Amniotic epithelial cell (primary cell): ENCODE results near the gene PTK6.
"Not testable (repeated sequence)": the region's sequence is repeated elsewhere in the genome, so short reads cannot be mapped to it uniquely, and the experiment has no call there.

Experiments used
- DNase-seq: peaks from one replicate; pipeline ENCODE4 v3.0.0-alpha.2; 2010; ENCODE audit warnings: low read depth

Gene PTK6

DNA sequence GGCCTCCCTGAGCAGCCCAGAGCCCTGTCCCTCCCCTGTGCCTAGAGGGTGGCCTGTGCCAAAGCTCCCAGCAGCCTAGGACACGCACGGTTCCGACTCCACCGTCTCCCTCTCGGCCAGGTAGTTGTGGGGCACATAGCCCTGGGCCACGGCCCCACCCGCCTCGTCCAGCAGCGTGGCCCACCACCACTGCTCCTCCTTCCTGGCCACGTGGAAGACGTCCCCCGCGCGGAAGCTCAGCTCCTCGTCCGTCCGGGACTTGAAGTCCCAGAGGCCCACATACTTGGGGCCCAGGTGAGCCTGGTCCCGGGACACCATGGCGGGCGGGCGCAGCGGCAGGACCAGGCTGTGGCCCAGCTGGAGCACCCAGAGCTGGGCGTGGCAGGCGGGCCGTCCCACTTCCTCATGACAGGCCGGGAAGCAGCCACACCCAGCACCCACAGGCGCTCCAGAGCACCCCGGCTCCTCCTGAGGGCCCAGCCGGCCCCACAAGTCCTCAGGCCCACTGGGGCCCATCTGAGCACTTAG is at the start of gene PTK6:
PTK6 (minus strand) TSS at position 380 of the 528 bp plus-strand sequence; CDS start at position 318, 62 bp downstream.
- no peak for DNase-seq

DNA sequence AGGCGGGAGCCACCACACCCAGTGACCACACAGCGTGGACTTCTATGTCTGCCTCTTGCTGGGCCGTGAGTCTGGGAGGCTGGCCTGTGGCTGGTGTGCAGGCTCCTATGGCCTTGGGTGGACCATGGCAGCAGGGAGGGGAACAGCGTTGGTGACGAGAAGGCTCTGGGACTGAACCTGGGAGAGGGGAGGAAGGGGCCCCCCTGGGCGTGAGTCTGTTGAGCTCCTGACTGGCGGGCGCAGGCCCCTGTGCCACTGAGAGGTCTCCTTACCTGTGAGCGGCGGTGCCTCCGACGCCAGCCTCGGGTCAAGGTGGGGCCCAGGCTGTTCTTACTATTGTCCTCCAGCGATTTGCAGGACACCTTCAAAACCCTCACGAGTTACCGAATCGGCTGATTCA is 49.6 kb upstream of the PTK6 start:
- no peak for DNase-seq

DNA sequence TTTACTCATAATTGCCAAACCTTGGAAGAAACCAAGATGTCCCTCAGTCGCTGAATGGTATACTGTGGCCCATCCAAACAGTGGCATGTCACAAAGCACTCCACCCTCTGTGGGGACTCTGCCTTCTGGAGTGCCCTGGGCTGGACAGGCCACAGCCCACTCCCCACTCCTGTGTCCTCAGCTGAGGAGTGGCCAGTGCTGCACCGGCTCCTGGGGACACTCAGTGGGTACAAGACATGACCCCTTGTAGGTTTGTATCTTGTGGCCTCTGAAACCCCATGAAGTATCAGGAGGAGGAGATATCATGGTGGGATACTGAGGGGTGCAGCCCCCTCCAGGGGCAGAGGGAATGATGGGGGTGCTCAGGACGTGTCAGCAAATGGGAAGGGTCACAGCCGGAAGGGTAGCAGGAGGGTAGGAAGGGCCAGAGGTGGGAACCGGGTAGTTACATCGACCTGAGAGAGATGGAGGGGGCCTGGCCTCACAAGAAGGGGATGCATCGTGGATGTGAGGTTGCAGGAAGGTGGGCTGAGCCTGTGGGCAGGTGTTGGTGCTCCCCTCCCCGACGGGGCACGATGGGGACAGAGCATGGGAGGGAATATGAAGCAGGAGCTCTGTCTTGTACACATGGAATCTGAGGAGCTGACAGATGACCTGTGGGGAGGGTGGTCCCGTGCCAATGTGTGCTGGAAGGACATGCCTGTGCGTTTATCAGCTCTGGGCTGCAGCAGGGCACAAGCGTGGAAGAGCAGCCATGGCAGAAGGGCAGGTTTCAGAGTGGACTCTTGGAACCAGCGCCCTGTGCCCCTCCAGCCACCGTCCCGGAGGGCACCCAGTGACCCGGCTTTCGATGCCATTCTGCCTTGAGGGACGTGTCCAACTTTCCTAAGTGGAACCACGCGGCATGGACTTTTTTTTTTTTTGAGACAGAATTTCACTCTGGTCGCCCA is 48.7 kb upstream of the PTK6 start:
- no peak for DNase-seq

DNA sequence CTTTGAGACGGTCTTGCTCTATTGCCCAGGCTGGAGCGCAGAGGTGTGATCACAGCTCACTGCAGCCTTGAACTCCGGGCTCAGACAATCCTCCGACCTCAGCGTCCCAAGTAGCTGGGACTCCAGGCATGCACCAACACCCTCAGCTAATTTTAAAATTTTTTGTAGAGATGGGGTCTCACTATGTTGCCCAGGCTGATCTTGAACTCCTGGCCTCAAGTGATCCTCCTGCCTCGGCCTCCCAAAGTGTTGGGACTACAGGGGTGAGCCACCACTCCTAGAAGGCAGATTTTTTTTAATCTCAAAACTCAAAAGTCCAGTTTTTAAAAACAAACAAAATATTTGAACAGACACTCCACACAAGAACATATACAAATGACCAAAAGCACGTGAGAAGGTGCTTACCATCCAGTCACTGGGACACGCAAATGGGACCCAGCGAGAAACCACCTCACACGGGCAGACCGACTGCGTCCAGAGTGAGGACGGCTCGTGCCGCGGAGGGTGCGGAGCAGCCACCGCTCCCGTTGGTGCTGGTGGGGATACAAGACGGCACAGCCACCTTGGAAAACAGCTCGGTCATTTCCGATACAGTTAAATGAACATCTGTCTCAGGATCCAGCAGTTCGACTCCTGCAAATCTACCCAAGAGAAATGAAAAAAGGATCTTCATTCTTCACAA is 45.3 kb upstream of the PTK6 start:
- no peak for DNase-seq

DNA sequence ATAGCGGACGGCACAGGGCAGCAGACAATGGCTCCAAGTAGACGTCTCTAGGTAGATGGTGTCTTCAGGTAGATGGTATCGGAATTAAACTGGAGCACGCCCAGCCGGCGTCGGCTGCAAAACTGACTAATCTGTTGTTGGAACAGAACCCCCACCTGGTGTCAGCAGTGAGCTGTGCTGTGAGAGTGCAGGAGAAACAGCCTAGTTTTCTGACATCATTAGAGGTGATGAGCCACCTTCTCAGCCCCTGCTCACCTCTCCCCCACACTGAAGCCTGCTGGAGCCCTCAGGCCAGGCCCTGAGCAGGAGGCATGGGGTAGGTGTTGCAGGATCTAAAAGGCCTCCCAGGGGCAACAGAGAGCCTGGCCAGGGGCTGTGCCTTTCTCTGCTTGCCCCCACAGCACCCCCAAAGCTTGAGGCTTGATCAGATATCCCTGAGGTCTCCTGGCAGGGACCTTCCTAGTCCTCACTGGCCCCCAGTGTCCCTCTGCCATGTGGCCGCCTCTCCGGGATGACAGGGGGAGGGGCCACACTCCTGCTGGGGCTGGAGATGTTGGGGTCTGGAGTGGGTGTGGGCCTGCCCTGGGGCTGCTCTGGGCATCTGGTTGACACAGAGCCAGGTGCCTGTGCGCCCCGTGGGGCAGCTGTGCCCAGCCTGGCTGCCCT is 43.8 kb upstream of the PTK6 start:
- peak; percentile 68 for DNase-seq

DNA sequence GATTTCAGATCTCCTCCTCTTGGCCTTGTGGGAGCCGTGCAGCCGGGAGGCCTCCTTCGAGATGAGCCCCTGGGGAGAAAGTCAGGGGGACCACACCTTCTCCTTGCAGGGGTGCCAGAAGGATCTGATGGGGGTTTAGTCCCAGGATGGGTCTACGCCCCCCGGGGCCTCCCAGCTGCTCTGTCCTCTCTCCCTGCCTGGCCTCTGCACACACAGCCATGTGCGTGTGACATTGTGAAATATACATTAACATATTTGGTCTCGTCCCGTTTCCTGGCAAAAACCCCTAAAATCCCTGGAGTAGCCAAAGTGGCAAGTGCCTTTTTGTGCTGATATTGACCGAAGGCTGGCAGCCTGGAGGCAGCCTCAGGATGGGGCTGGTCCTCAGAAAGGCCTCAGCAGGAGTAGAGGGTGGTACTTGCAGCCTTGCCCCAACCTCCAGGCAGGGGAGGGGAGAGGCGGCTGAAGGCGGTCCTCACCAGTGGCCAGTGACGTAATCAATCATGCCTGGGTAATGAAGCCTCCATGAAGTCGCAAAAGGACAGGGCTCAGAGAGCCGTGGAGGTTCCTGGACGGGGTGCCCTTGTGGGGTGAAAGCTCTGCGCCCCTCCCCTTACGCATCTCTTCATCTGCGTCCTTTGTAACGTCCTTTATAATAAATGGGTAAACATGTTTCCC is 42.0 kb upstream of the PTK6 start:
- DNase-seq = no peak

DNA sequence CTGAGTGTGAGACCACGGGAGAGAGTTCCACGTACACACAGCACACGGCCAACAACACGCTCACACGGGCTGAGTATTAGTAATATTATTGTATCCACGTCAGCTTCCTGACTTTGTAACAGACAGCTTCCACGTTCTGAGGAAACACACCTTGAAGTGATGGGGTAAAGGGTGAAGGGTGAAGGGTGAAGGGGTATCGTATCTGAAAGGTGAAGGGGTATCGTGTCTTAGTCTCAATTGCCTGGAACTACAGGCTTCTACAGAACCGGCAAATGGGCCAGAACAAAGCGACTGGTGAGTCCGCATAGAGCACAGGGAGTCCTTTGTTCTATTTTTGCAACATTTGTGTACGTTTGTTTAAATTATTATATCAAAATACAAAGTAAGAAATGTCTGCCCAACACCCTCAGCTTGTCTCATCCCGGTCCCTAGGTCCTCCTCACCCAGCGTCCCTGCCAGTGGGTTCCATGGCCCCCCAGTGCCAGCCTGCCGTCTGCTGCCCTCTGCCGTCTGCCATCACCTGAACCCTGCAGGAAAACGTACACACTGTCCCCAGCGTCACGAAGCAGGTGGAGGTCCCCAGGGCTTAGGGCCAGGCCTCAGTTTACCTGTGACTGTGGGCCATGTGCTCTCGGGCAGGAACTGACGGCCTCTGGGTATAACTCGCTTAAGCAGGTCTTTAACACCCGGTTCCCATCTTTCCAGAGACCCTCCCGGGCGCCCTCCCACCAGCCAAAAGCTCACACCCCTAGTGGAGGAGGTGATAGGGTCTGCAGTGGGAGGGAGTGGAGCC is 41.2 kb upstream of the PTK6 start:
- DNase-seq = no peak

DNA sequence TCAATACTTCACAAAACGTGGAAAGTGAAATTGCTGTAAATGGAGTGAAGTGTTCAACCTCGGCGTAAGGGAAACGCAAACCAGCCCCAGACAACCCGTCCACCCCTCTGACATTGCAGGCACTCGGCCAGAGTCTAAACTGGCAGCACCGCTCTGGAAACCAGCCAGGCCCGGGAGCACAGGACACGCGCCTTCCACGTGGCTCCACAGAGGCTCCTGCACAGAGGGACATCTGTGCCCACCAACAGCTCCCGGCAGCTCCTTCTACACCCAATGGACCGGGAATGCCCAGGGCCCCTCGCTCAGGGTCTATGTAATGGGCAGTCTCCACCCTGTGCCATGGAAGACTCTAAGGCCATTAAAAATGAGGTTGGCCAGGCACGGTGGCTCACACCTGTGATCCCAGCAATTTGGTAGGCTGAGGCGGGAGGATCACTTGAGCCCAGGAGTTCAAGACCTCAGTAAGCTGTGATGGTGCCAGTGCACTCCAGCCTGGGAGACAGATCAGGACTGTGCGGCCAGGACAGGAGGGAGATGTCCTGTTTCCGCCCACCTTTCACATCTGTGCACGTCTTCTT is 40.2 kb upstream of the PTK6 start:
- no peak for DNase-seq

DNA sequence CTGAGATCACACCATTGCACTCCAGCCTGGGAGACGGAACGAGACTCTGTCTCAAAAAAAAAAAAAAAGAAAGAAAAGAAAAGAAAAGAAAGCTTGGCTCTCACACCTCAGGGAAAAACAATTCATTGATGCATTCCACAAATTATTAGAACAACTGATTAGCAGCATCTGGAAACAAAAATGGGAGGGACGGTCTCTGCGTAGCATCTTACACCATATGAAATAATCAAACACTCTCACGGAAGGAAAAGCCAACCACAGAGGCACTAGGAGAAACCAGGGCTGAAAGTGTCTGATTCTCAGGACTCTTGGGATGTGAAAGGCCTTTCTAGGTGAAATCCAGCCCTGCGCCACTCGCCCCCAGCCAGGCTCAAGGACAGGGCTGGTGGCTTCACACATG is 39.1 kb upstream of the PTK6 start:
- DNase-seq = no peak

DNA sequence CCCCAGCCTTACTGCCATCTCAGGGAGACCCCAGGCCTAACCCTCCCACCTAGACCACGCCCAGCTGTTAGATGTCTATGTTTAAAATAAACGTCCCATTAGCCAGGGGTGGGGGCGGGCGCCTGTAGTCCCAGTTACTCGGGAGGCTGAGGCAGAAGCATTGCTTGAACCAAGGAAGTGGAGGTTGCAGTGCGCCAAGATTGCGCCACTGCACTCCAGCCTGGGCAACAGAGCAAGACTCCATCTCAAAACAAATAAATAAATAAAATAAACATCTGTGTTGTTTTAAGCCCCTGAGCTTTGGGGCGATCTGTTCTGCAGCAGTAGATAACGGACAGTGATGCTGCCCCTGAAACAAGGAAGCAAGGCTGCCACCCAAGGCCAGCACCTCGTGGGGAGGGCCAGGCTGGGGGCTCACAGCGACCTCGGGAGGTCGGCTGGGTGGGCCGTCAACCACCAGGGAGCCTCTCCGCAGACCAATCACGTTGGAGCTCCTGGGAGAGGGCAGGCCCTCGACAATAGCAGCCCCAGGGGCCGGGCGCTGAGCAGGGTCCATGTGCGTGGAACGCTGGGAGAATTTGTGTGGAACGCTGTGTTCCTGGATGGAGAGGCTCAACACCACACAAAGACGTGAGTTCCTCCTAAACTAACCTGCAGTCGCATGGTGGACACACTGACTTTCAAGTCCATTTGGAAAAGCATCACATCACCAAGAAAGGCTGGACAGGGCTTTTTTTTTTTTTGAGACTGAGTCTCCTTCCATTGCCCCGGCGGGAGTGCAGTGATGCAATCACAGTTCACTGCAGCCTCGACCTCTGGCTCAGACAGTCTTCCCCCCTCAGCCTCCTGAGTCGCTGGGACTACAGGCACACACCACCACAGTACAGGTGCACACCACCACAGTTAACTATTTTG is 37.9 kb upstream of the PTK6 start:
- DNase-seq = peak; percentile 31

DNA sequence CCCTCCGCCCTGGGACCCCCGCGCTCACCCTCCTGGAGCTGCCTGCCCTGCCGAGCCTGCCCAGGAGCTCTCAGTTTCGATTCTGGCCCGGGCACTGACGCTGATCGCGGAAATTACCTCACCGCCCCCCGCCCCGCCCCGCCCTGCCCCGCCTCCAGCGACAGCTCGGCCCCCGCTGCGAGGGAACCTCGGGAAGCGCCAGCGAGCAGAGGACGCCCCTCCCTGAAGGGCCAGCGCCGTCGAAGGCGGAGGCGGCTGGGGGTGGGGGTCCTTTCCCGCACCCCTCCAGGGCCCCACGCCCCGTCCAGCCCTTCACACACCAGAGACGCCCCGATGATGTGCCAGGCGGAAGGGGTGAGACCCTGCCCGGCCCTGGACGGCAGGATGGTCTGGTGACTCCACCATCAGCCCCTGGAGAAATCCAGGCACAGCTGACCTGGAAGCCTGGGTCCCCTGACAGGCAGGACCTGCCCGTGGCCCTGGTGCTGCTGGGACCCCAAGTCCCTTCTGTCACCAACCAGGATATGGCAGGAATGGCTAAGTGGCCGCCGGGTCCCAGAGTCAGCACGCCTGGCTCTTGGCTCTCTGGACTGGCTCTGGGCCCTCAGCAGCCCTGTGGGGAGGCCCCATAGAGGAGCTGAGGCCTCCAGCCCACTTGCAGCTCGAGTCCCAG is 37.1 kb upstream of the PTK6 start, which contains the start of gene HELZ2:
HELZ2 (minus strand) TSS at position 84 of the 673 bp plus-strand sequence. CDS start 1,854 bp downstream, outside the sequence.
- peak; percentile 32 for DNase-seq

DNA sequence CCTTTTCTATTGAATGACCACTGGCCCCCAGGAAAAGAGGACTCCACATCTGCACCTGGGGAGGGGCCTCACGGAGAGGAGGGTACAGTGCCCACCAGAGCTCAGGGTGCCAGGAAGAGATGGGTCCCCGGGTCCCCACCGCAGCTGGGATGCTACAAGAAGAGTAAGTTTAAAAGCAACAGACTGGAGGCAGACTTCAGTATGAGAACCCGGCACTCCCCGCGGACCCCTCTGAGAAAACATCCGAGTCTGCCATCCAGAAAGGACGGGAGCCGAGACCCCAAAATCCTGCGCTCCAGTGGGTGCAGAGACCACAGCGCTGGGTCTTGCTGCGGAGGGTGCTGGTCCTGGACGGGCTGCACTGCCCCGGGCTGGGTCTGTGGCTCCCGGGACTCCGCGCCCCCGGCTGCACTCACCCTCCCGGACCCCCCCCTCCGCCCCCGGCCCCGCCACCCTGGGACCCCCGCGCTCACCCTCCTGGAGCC is 36.5 kb upstream of the PTK6 start:
- DNase-seq = no peak

DNA sequence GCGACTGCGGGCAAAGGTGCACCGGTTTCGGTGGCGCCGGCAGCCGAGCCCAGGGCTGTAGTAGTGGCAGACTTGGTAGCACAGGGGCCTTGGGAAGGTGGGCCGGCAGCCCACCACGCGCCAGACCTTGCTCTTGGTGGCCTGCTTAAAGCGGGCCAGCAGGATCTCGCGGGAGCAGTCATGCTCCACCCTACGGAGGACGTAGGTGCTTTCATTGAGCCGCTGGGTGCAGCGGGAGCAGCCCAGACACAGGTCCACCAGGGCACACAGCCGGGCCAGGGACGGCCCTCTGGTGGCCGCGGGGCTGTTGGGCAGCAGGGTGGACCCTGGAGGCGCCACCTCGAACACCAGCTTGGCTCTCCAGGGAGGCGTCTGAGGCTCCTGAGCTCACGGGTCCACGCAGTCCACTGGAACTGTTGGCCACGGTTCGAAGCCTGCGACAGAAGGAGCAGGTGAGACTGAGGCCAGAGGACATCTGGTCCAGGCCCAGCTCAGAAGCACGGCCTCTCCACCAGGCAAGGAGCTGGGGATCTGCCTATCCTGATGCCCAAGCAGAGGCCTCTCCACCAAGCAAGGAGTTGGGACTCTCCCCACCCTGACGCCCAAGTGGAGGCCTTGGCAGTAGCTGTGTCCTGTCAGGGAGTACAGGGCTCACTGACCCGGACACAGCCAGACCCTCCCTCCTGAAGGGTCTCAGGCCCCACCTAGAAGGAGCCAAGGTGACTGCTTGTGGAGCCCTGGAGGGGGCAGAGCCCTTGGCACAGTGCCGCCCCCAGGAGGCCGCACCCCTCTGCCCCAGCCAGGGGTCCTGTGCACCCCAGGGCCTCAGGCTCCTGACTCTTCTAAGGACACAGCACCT is 35.8 kb upstream of the PTK6 start:
- no peak for DNase-seq

DNA sequence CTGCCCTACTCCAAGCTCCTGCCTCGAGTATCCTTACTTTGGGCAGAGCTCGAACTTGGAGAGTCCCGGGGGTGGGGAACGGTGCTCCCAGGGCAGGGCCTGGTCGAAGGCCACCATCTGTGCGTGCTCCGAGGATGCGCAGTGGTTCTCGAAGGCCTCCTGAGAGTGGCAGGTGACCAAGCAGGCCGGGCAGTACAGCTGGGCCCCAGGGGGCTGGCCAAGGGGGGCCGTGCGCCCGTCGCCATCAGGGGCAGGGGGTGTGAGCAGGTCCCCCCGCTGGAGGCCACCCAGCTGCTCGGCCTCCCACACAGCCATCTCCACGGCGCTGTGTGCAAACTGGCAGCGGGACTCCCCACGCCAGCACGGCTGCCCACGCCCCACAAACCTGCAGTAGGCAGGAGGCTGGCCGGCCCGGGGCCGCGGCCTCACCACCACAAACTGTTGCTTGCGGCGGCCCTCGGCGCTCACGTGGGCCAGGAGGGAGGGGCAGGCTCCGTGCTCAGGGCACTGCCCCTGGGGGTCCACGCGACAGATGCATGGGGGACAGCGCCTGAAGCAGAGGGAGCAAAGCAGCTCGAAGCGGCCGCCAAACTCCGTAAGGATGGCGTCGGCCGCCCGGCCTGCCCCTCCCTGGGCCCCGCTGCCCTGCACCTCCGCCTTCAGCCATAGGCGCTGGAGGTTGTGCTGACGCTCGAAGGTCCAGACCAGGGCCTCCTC is 35.1 kb upstream of the PTK6 start:
- DNase-seq = no peak

DNA sequence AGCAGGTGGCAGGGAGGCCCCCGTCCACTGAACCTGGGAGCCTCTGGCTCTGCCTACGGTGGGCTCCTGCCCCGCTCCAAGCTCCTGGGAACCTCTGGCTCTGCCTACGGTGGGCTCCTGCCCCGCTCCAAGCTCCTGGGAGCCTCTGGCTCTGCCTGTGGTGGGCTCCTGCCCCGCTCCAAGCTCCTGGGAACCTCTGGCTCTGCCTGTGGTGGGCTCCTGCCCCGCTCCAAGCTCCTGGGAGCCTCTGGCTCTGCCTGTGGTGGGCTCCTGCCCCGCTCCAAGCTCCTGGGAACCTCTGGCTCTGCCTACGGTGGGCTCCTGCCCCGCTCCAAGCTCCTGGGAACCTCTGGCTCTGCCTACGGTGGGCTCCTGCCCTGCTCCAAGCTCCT is 33.9 kb upstream of the PTK6 start:
- DNase-seq = not testable (repeated sequence)

DNA sequence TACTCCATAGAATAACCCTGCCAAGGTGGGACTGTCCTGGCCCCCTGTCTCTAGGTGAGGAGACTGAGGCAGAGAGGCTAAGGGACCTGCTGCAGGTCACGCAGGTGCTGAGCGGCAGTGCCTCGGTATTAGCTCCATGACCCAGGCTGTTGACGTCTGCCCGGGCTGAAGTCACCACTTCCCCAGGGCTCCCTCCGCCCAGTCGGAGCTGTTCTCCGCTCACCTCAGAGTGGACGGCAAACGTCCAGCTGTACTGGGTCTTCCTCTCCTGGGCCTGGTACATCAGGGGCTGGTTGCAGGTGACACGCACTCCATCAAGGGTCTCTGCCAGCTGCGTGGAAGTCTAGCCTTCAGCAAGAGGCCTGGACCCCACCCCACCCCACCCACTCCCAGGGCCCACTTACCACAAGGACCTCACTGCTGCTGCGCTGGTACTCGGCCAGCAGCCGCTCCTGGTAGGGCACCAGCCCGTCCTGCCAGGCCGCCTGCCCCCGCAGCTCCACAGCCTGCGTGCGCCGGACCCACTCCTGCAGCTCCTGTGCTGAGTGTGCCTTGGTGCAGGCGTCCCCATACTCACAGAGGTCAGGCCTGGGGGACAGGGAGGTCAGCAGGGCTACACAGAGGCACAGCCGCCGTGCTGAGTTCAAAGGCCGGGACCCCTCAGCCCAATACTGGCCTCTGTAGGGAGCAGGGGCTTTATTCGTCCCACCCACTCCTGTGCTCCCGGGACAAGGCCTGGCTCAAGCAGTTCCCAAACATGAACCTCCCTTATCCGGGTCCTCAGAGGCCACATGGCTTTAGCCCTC is 33.3 kb upstream of the PTK6 start:
- no peak for DNase-seq
